ENCODE measurements around the gene PCNX2.

Gene PCNX2

GRCh38 chr1:233295237-233295974 is at the start of gene PCNX2:
Gene PCNX2 (minus strand): TSS chr1:233295725. CDS start chr1:233295478, 247 bp downstream.
- peak; percentile 58 for DNase-seq

GRCh38 chr1:233343262-233343661 is 47.7 kb upstream of the PCNX2 start:
- no peak for DNase-seq

- DNase-seq = no peak
Measured at GRCh38 chr1:233342086-233342485, 46.6 kb upstream of the PCNX2 start.

- no peak for DNase-seq
Measured at GRCh38 chr1:233340966-233341516, 45.5 kb upstream of the PCNX2 start.

- DNase-seq = no peak
Measured at GRCh38 chr1:233340031-233340555, 44.6 kb upstream of the PCNX2 start.

GRCh38 chr1:233338102-233338501 is 42.6 kb upstream of the PCNX2 start:
- DNase-seq = no peak

- DNase-seq = no peak
Measured at GRCh38 chr1:233337505-233337904, 42.0 kb upstream of the PCNX2 start.

- DNase-seq = no peak
Measured at GRCh38 chr1:233336554-233337456, 41.3 kb upstream of the PCNX2 start.

GRCh38 chr1:233334092-233334491 is 38.6 kb upstream of the PCNX2 start:
- DNase-seq = no peak

GRCh38 chr1:233333086-233333485 is 37.6 kb upstream of the PCNX2 start:
- DNase-seq = no peak

GRCh38 chr1:233331676-233332519 is 36.4 kb upstream of the PCNX2 start:
- DNase-seq = no peak

GRCh38 chr1:233328142-233328921 is 32.8 kb upstream of the PCNX2 start:
- DNase-seq = peak; percentile 27

GRCh38 chr1:233327651-233328141 is 32.2 kb upstream of the PCNX2 start, which contains the start of gene MAP3K21:
Gene MAP3K21 (plus strand): TSS chr1:233327724. CDS start chr1:233328029, 305 bp downstream.
- no peak for DNase-seq

- peak; percentile 52 for DNase-seq
Measured at GRCh38 chr1:233326811-233327650, 31.5 kb upstream of the PCNX2 start.

- no peak for DNase-seq
Measured at GRCh38 chr1:233326319-233326718, 30.8 kb upstream of the PCNX2 start.

GRCh38 chr1:233323718-233324117 is 28.2 kb upstream of the PCNX2 start:
- DNase-seq = no peak

GRCh38 chr1:233320023-233320422 is 24.5 kb upstream of the PCNX2 start:
- DNase-seq = no peak

GRCh38 chr1:233319272-233319671 is 23.7 kb upstream of the PCNX2 start:
- DNase-seq = no peak

- DNase-seq = no peak
Measured at GRCh38 chr1:233316473-233316872, 20.9 kb upstream of the PCNX2 start.

GRCh38 chr1:233315718-233316301 is 20.3 kb upstream of the PCNX2 start:
- no peak for DNase-seq
